ENCODE results near the gene AP3S1. TPM values are rescaled to one million over a fixed set of nuclear protein-coding genes. Genes with fewer than 3 reads are reported as not detected.

Gene AP3S1
- total and polyA plus RNA-seq, 2 of the 13 experiments (the other 11 are each of a cell fraction or from before 2014, with no cell fraction given) = 50.5 to 85.9 TPM

GRCh38 chr5:115850744-115851416 lies 9.1 kb downstream of the AP3S1 start:
- in situ Hi-C loops (cut with HindIII; ENCODE audit: extremely low pct_ligation_motif_present, low pct_unique_long_range_greater_than_20kb) = no loop called here
- POLR2A ChIA-PET = no interaction called here
- H3K27me3 ChIP-seq (ENCODE audit: control insufficient read depth in 1 of 2, insufficient read depth in 2 of 2, low read length in 2 of 2) = no peaks in the 10 kb centered on the region
- peak overlapping the region; percentile 25; the same call in 1 of the 2 replicates for H3K4me2 ChIP-seq (ENCODE audit: low read depth, low read length)
- H3K27ac ChIP-seq (ENCODE audit: extremely low read length, insufficient read depth, low read length) = no peak overlapping the region
- CTCF ChIA-PET (ENCODE audit: low intra/inter-chr PET ratio, low total read pairs) = no interaction called here
- BruUV-seq (replicated peaks) = no TSS peak
- H3K9me3 ChIP-seq (ENCODE audit: low read length) = peaks cover 9% of the 10 kb centered on the region; the same call in 1 of the 2 replicates
- H2AFZ ChIP-seq (ENCODE audit: low read length) = no peak overlapping the region
- ATAC-seq = peak; percentile 75
- no peak for DNase-seq (ENCODE audit: low spot score)
- intact Hi-C loops (cut with micrococcal nuclease; ENCODE audit: unreplicated experiment) = no loop called here
- H3K9ac ChIP-seq (ENCODE audit: insufficient read depth, low read depth, low read length) = no peak overlapping the region
- no peak for FAIRE-seq
- H4K20me1 ChIP-seq (ENCODE audit: insufficient read depth, low read length) = peaks cover 7% of the 10 kb centered on the region
- peaks cover 93% of the 10 kb centered on the region for H3K79me2 ChIP-seq (ENCODE audit: insufficient read depth, low read length)
- H3K4me1 ChIP-seq (ENCODE audit: insufficient read depth, low read length) = peaks cover 46% of the 10 kb centered on the region
- WGBS (ENCODE audit: low lambda C conversion rate) = 91% methylated on average over 4 of the region's 4 CpGs
- no peak overlapping the region for H3K4me3 ChIP-seq (replicated peaks in 1 of 3; ENCODE audit: insufficient read depth in 1 of 3, low read depth in 2 of 3, low read length in 3 of 3)
- no peaks in the 10 kb centered on the region; a peak in 1 of 5 replicates for H3K36me3 ChIP-seq (replicated peaks in 1 of 2; ENCODE audit: control insufficient read depth in 1 of 2, insufficient read depth in 2 of 2, low read length in 2 of 2)
- no peak for TF ChIP-seq FOXP4 (CRISPR knock-in tag; IDR thresholded peaks at IDR 0.05)
- TF ChIP-seq, protein P1, sequence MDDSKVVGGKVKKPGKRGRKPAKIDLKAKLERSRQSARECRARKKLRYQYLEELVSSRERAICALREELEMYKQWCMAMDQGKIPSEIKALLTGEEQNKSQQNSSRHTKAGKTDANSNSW (CRISPR knock-in tag; IDR thresholded peaks at IDR 0.05; ENCODE audit: borderline replicate concordance) = no peak
- TF ChIP-seq HNF1A (IDR thresholded peaks at IDR 0.05; ENCODE audit: low read depth) = peak; percentile 47; the same call in 1 of the 2 replicates
- no peak for TF ChIP-seq HNF1A (CRISPR knock-in tag; IDR thresholded peaks at IDR 0.05; ENCODE audit: borderline replicate concordance)

All from HepG2 (cell line).